ENCODE data around the gene CTNNA3. TPM values are rescaled to one million over a fixed set of nuclear protein-coding genes. Genes with fewer than 3 reads are reported as not detected.

The CTNNA3 gene
- total and polyA plus RNA-seq, 4 donors, result 0.16 to 2.4 (median 1.4) TPM

DNA sequence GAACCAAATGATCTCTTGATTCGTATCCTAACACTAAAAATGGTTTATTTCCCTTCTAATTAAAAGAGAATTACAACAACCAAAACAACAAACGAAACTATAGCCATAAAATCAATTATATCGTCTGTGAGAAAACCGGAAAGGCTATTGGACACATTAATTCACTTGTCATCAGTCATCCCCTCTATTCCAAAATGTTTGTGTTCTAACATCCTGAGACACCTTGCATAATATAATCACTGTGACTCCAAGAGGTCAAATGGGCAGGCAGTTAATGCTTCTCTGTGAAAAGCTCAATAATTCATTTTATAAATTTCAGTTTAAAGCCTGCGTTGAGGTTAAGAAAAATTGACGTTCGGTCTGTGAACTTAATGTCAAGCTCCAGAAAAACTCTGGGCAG, 770.6 kb downstream of the CTNNA3 start (continued):
- TF ChIP-seq, protein P1, sequence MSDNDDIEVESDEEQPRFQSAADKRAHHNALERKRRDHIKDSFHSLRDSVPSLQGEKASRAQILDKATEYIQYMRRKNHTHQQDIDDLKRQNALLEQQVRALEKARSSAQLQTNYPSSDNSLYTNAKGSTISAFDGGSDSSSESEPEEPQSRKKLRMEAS (IDR thresholded peaks at IDR 0.05), result no peak
- TF ChIP-seq HNF4G (IDR thresholded peaks at IDR 0.05), result no peak

DNA sequence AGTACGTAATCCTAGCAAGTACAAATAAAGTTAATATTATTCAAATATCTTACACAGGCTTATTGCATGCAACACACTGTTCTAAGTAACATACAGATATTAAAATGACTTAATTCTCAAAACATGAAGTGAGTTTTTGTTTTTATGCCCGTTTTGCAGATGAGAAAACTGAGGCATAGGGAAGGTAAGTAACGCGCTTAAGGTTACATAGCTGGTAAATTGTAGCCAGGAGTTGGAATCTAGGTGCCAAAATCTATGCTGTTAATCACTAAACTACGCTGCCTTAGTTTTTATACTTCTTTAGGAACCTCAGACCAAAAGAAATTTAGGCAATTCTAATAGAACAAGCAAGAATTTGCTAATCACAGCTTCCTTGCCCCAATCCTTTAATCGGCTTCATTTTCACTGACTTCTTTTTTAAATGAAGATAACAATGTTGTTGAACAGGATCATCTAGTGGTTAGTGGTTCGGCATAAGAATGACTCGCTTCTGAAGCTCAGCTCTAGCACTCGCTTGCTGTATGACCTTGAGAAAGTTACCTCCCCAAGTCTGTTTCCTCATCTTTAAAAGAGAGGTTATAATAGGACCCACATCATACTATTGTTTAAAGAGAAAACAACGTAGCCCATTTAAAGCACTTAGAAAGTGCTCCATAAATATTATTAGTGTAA, 771.2 kb downstream of the CTNNA3 start:
- WGBS, result 78% methylated on average over 10 of the region's 10 CpGs

DNA sequence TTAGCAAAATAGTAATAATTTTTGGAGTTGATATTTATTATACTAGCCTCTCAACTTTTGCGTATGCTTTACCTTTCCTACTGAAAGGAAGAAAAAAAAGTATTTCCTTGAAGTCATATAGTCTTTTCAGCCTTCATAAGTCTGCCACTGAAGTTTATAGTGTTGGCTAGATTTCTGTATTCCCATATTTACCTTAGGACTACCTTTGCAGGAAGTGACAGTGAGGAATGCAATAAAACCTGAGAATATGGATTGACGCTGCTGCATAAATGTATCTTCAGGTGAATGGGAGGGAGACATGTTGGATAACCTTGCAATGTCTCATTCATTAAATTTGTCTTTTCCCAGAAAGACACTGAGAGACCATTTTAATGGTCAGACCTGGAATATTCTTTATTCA, 776.7 kb downstream of the CTNNA3 start:
- Histone ChIP-seq H3K27me3 (ENCODE audit: control insufficient read depth in 4 of 4, insufficient read depth in 4 of 4, low read length in 3 of 4) (no peaks in the 10 kb centered on the region), H3K9ac (ENCODE audit: low read depth in 1 of 2, low read length in 2 of 2) (no peak overlapping the region), H3K4me1 (ENCODE audit: control insufficient read depth in 4 of 4, insufficient read depth in 4 of 4, low read length in 3 of 4) (no peaks in the 10 kb centered on the region), H3K9me3 (ENCODE audit: control insufficient read depth in 4 of 4, low read length in 3 of 4) (no peaks in the 10 kb centered on the region), H3K36me3 (ENCODE audit: control insufficient read depth in 4 of 4, insufficient read depth in 3 of 4, low read depth in 1 of 4, low read length in 3 of 4) (no peaks in the 10 kb centered on the region), H3K4me3 (ENCODE audit: low read depth in 1 of 3, low read length in 3 of 3) (no peak overlapping the region), H3K27ac (ENCODE audit: low read depth in 1 of 2, low read length in 2 of 2) (no peak overlapping the region)
- TF ChIP-seq RXRA (IDR thresholded peaks at IDR 0.05), result no peak
- TF ChIP-seq SP1 (IDR thresholded peaks at IDR 0.05), result no peak
- TF ChIP-seq FOXA2 (IDR thresholded peaks at IDR 0.05), result no peak
- TF ChIP-seq, protein P2, sequence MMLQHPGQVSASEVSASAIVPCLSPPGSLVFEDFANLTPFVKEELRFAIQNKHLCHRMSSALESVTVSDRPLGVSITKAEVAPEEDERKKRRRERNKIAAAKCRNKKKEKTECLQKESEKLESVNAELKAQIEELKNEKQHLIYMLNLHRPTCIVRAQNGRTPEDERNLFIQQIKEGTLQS (IDR thresholded peaks at IDR 0.05), result no peak
- TF ChIP-seq HNF4G (IDR thresholded peaks at IDR 0.05), result no peak
- TF ChIP-seq, protein P1 (IDR thresholded peaks at IDR 0.05), result no peak
- TF ChIP-seq, protein P3, sequence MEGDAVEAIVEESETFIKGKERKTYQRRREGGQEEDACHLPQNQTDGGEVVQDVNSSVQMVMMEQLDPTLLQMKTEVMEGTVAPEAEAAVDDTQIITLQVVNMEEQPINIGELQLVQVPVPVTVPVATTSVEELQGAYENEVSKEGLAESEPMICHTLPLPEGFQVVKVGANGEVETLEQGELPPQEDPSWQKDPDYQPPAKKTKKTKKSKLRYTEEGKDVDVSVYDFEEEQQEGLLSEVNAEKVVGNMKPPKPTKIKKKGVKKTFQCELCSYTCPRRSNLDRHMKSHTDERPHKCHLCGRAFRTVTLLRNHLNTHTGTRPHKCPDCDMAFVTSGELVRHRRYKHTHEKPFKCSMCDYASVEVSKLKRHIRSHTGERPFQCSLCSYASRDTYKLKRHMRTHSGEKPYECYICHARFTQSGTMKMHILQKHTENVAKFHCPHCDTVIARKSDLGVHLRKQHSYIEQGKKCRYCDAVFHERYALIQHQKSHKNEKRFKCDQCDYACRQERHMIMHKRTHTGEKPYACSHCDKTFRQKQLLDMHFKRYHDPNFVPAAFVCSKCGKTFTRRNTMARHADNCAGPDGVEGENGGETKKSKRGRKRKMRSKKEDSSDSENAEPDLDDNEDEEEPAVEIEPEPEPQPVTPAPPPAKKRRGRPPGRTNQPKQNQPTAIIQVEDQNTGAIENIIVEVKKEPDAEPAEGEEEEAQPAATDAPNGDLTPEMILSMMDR (IDR thresholded peaks at IDR 0.05; ENCODE audit: low read depth, low read length, missing input control), result no peak
- no peak for TF ChIP-seq GABPA (IDR thresholded peaks at IDR 0.05 in 1 of 2, conservative IDR thresholded peaks at IDR 0.05 in 1 of 2)
- WGBS, result 89% methylated on average over 2 of the region's 2 CpGs
- no peak for DNase-seq (ENCODE audit: low spot score)

More for the DNA sequence above, 771.2 kb downstream of the CTNNA3 start:
- H3K4me1 ChIP-seq (ENCODE audit: control insufficient read depth in 4 of 4, insufficient read depth in 4 of 4, low read length in 3 of 4), result peaks cover 0 to 20% (median 15%) of the 10 kb centered on the region in 4 donors
- H3K36me3 ChIP-seq (ENCODE audit: control insufficient read depth in 4 of 4, insufficient read depth in 3 of 4, low read depth in 1 of 4, low read length in 3 of 4), result no peaks in the 10 kb centered on the region
- no peak overlapping the region for H3K9ac ChIP-seq (ENCODE audit: low read depth in 1 of 2, low read length in 2 of 2)
- no peak overlapping the region for H3K4me3 ChIP-seq (ENCODE audit: low read depth in 1 of 3, low read length in 3 of 3)
- DNase-seq (ENCODE audit: low spot score), result no peak
- H3K27me3 ChIP-seq (ENCODE audit: control insufficient read depth in 4 of 4, insufficient read depth in 4 of 4, low read length in 3 of 4), result peaks cover 0 to 3% (median under 1%) of the 10 kb centered on the region in 4 donors
- H3K9me3 ChIP-seq (ENCODE audit: control insufficient read depth in 4 of 4, low read length in 3 of 4), result no peaks in the 10 kb centered on the region
- TF ChIP-seq RXRA (IDR thresholded peaks at IDR 0.05) (no peak), FOXA2 (IDR thresholded peaks at IDR 0.05) (no peak), RAD21 (IDR thresholded peaks at IDR 0.05) (no peak), GABPA (IDR thresholded peaks at IDR 0.05 in 1 of 2, conservative IDR thresholded peaks at IDR 0.05 in 1 of 2) (no peak), NR2F2 (IDR thresholded peaks at IDR 0.05) (no peak), EGR1 (IDR thresholded peaks at IDR 0.05; ENCODE audit: low read depth in 2 of 2) (no peak), HNF4G (IDR thresholded peaks at IDR 0.05) (no peak), JUND (IDR thresholded peaks at IDR 0.05) (no peak), SP1 (IDR thresholded peaks at IDR 0.05) (no peak), FOXA1 (IDR thresholded peaks at IDR 0.05) (no peak), YY1 (IDR thresholded peaks at IDR 0.05) (no peak)
- TF ChIP-seq, protein P1 (IDR thresholded peaks at IDR 0.05), result no peak
- TF ChIP-seq, protein P2 (IDR thresholded peaks at IDR 0.05), result no peak
- TF ChIP-seq, protein P4, sequence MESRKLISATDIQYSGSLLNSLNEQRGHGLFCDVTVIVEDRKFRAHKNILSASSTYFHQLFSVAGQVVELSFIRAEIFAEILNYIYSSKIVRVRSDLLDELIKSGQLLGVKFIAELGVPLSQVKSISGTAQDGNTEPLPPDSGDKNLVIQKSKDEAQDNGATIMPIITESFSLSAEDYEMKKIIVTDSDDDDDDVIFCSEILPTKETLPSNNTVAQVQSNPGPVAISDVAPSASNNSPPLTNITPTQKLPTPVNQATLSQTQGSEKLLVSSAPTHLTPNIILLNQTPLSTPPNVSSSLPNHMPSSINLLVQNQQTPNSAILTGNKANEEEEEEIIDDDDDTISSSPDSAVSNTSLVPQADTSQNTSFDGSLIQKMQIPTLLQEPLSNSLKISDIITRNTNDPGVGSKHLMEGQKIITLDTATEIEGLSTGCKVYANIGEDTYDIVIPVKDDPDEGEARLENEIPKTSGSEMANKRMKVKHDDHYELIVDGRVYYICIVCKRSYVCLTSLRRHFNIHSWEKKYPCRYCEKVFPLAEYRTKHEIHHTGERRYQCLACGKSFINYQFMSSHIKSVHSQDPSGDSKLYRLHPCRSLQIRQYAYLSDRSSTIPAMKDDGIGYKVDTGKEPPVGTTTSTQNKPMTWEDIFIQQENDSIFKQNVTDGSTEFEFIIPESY (IDR thresholded peaks at IDR 0.05), result no peak
- no peak overlapping the region for H3K27ac ChIP-seq (ENCODE audit: low read depth in 1 of 2, low read length in 2 of 2)
